Prostate gland (tissue), 2 donors: ENCODE data around the gene LBHD1. TPM values are rescaled to one million over a fixed set of nuclear protein-coding genes. Genes with fewer than 3 reads are reported as not detected.

Source experiments
- DNase-seq: peaks from one replicate; pipeline ENCODE4 v3.0.0-alpha.2; 2019; ENCODE audit warnings: low spot score
- H3K27ac ChIP-seq, 2 donors: fragments of 200-600 bp; sonication (generic); 2 replicates each; pipeline ENCODE4 v1.5.1; 2017 to 2019
- H3K27me3 ChIP-seq: fragments of 200-600 bp; sonication (generic); replicated peaks from 2 replicates; pipeline ENCODE4 v1.5.1; 2019; ENCODE audit not compliant: insufficient read depth
- H3K36me3 ChIP-seq, 2 donors: fragments of 200-600 bp; sonication (generic); 1 replicate in 1 of 2; 2 replicates in 1 of 2; pipeline versions ENCODE4 v1.5.1 to v1.8.1; 2017 to 2019
- H3K4me1 ChIP-seq: fragments of 200-600 bp; sonication (generic); replicated peaks from 2 replicates; pipeline ENCODE4 v1.5.1; 2019
- H3K4me3 ChIP-seq, 2 donors: fragments of 200-600 bp; sonication (generic); 2 replicates each; pipeline ENCODE4 v1.5.1; 2017 to 2019
- H3K9me3 ChIP-seq: fragments of 200-600 bp; sonication (generic); 2 replicates; pipeline ENCODE4 v1.5.1; 2017
- POLR2A ChIP-seq: fragments of 450-650 bp; IDR thresholded peaks from one replicate; pipeline ENCODE4 v1.6.1; 2016; ENCODE audit warnings: antibody characterized with exemption, mild to moderate bottlenecking
- POLR2AphosphoS5 ChIP-seq: sonication (generic); formaldehyde crosslinking; IDR thresholded peaks from one replicate; pipeline ENCODE4 v1.6.1; 2017; ENCODE audit warnings: antibody characterized with exemption
- WGBS: methylation state at CpG from one replicate; pipeline ENCODE4 v1.1.5; 2018; 5-methylcytosine and 5-hydroxymethylcytosine counted together
- intact Hi-C: fragments of 100-400 bp; cut with DNase I; formaldehyde crosslinking; loops from one replicate; pipeline ENCODE4 v1.14.2; 2022
- total RNA-seq, 2 donors: library from RNA; depleted of rRNA; stranded (reverse); fragments of >200 nt; gene quantifications; one replicate each; pipeline ENCODE4 v1.1.0, GENCODE V29; 2016
- TF ChIP-seq, protein P1 (sequence below), 4 experiments: fragments of 200-600 bp in 2 of 4; fragments of 450-650 bp in 2 of 4; sonication (generic) in 2 of 4; IDR thresholded peaks; 1 replicate in 3 of 4; 2 replicates in 1 of 4; pipeline ENCODE4 v1.5.1; 2016 to 2019; ENCODE audit warnings: antibody characterized with exemption in 4 of 4, mild to moderate bottlenecking in 2 of 4, moderate library complexity in 2 of 4

The LBHD1 gene
- total RNA-seq, 2 donors from 2014 or later, result 7.1 to 10.2 TPM

DNA sequence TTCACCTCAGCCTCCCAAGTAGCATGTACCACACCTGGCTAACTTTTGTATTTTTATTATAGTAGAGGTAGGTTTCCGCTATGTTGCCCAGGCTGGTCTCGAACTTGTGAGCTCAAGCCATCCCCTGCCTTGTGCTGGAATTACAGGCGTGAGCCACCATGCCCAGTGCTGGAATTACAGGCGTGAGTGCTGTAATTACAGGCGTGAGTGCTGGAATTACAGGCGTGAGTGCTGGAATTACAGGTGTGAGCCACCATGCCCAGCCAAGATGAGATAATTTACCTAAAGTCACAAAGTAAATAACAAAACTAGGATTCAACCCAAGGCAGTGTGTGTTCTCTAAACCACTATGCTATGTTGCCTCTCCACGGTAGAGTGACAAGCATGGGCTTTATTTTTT, 10.5 kb upstream of the LBHD1 start:
- H3K27ac ChIP-seq, result no peak overlapping the region
- intact Hi-C loops, result no loop called here
- no peaks in the 10 kb centered on the region for H3K9me3 ChIP-seq
- no peaks in the 10 kb centered on the region for H3K36me3 ChIP-seq
- DNase-seq, result no peak
- peaks cover 6% of the 10 kb centered on the region for H3K4me1 ChIP-seq
- WGBS, result 70% methylated on average over 7 of the region's 7 CpGs
- no peaks in the 10 kb centered on the region for H3K27me3 ChIP-seq
- TF ChIP-seq, protein P1, sequence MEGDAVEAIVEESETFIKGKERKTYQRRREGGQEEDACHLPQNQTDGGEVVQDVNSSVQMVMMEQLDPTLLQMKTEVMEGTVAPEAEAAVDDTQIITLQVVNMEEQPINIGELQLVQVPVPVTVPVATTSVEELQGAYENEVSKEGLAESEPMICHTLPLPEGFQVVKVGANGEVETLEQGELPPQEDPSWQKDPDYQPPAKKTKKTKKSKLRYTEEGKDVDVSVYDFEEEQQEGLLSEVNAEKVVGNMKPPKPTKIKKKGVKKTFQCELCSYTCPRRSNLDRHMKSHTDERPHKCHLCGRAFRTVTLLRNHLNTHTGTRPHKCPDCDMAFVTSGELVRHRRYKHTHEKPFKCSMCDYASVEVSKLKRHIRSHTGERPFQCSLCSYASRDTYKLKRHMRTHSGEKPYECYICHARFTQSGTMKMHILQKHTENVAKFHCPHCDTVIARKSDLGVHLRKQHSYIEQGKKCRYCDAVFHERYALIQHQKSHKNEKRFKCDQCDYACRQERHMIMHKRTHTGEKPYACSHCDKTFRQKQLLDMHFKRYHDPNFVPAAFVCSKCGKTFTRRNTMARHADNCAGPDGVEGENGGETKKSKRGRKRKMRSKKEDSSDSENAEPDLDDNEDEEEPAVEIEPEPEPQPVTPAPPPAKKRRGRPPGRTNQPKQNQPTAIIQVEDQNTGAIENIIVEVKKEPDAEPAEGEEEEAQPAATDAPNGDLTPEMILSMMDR (IDR thresholded peaks at IDR 0.05), result no peak
- TF ChIP-seq POLR2AphosphoS5 (peak; percentile 17), POLR2A (no peak)
- H3K4me3 ChIP-seq, result no peak overlapping the region

DNA sequence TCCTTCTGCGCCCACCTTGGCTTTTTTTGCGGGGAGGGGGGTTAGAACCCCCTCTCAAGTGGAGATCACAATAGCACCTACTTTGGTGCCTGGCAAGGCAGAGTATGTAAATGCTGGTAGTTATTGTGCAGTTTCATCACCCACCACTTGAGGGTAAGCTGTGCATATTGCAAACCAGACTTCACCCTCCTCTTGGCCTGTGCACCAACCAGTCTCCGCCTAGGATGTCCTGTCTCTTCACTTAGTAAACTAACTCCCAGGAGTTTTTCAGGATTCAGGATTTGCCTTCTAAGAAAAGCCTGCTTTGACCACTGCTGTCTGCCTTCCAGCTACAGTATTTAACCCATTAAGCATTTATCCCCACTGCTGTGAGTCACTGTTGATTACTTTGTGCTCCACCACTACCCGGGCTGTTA, 8.8 kb upstream of the LBHD1 start:
- peak; percentile 48 for DNase-seq
- no peaks in the 10 kb centered on the region for H3K36me3 ChIP-seq
- peak overlapping the region in 1 of 2 donors; percentile 15 for H3K27ac ChIP-seq
- no peaks in the 10 kb centered on the region for H3K27me3 ChIP-seq
- H3K4me3 ChIP-seq, result no peak overlapping the region
- WGBS, result 54% methylated on average over 4 of the region's 4 CpGs
- intact Hi-C loops, result no loop called here
- no peaks in the 10 kb centered on the region for H3K9me3 ChIP-seq
- H3K4me1 ChIP-seq, result peaks cover 8% of the 10 kb centered on the region
- peak; percentile 27 for TF ChIP-seq POLR2AphosphoS5
- TF ChIP-seq, protein P1 (IDR thresholded peaks at IDR 0.05), result peak in 3 of 4 experiments; percentile 39 to 58 (median 45)
- no peak for TF ChIP-seq POLR2A

DNA sequence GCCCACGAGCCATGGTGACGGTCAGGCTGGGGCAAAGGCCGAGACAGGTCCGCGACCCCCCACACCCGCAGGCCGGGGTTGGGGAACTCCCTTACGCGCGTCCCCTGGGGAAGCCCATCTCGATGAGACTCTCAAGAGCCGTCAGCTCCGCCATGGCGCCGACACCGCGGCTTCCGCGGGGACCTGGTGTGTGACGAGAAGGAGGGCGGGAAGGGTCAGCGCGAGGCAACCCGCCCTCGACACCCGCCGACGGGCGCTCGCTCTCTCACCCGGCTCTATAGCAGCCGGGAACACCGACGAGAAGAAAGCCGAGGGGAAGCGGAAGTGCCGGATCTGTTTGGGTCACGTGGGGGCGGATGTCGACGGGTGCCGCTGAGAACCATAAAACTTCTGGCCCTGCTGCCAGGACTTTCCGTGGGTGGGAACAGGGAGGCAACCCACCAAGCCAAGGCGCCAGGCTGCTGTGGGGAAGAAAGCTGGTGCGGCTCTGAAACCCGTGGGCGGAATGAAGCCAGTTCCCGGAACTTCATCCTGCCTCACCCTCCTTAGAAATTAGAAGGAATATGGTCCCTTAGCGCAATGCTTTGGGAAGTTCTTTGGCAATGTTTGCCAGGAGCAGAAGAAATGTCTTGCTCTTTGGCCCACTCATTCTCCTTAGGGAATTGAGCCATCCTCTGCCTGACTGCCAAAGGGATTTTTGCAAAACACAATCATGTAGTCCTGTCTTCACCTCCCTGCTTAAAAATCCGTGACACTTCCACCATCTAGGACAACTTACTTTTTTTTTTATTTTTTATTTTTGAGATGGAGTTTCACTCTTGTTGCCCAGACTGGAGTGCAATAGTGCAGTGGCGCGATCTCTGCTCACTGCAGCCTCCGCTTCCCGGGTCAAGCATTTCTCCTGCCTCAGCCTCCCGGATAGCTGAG, 7.0 kb upstream of the LBHD1 start, which contains the start of gene UBXN1:
Gene UBXN1 (minus strand): TSS at position 304 of the 927 bp plus-strand sequence. CDS start 150 bp downstream, at position 154.
- TF ChIP-seq, protein P1 (IDR thresholded peaks at IDR 0.05), result no peak
- TF ChIP-seq POLR2A, result peak; percentile 16
- TF ChIP-seq POLR2AphosphoS5, result peak; percentile 97
- intact Hi-C loops, result no loop called here
- H3K36me3 ChIP-seq, result no peaks in the 10 kb centered on the region
- no peaks in the 10 kb centered on the region for H3K9me3 ChIP-seq
- no peaks in the 10 kb centered on the region for H3K27me3 ChIP-seq
- H3K27ac ChIP-seq, result peak within 1 kb of the TSS; percentile 79 to 82
- 9% methylated on average over 47 of the region's 55 CpGs for WGBS
- peak within 1 kb of the TSS; percentile 86 to 90 for H3K4me3 ChIP-seq
- DNase-seq, result peak; percentile 84
- peaks cover 8% of the 10 kb centered on the region for H3K4me1 ChIP-seq

DNA sequence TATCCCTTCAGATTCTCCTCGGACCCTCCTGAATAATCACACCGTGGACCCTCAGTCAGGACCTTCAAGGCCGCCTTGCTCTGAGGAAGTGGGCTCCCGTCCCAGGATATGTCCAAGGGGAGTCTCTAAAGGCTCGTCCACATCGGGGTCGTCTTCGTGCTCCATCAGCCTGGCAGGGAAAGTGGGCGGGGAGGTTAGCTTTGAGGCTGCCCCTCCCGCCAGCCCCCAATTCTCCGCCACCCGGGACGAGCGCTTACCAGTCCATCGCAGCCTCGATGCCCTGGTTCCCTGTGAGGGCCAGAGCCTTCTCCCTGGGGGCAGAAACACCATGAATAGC, 6.3 kb upstream of the LBHD1 start:
- intact Hi-C loops, result no loop called here
- no peaks in the 10 kb centered on the region for H3K36me3 ChIP-seq
- H3K9me3 ChIP-seq, result no peaks in the 10 kb centered on the region
- DNase-seq, result no peak
- TF ChIP-seq POLR2A (no peak), POLR2AphosphoS5 (no peak)
- TF ChIP-seq, protein P1 (IDR thresholded peaks at IDR 0.05), result no peak
- H3K27me3 ChIP-seq, result no peaks in the 10 kb centered on the region
- peak overlapping the region; percentile 86 to 90 for H3K4me3 ChIP-seq
- peaks cover 8% of the 10 kb centered on the region for H3K4me1 ChIP-seq
- WGBS, result 5% methylated on average over 9 of the region's 16 CpGs
- peak overlapping the region; percentile 79 to 82 for H3K27ac ChIP-seq

DNA sequence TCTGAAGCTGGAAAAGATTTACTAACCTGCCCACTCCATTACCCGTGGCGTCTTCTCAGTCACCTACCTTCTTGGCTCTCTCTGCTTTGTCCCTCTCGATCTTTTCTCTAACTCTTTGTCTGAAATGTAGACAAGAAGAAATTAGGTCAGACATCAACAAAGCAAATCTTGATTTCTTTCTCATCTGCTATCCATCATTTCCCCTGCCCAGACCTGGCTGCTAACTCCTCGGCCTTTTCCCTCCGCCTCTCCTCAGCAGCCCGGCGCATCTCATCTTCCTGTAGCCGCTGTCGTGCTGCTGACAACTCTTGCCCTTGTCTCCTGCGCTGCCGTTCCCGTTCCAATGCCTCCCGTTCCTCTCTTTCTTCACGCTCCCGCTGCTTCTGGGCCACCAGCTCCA, 5.6 kb upstream of the LBHD1 start:
- no peaks in the 10 kb centered on the region for H3K27me3 ChIP-seq
- no peak for DNase-seq
- peaks cover 14% of the 10 kb centered on the region for H3K4me1 ChIP-seq
- H3K27ac ChIP-seq, result no peak overlapping the region
- H3K4me3 ChIP-seq, result peak overlapping the region in 1 of 2 donors; percentile 86
- WGBS, result 81% methylated on average over 15 of the region's 15 CpGs
- TF ChIP-seq POLR2A, result no peak
- no peak for TF ChIP-seq POLR2AphosphoS5
- TF ChIP-seq, protein P1 (IDR thresholded peaks at IDR 0.05), result no peak
- intact Hi-C loops, result no loop called here
- H3K36me3 ChIP-seq, result no peaks in the 10 kb centered on the region
- H3K9me3 ChIP-seq, result no peaks in the 10 kb centered on the region
